Measurements from ENCODE around the gene AKNA. TPM values are rescaled to one million over a fixed set of nuclear protein-coding genes. Genes with fewer than 3 reads are reported as not detected.

AKNA gene
- total RNA-seq, 1 experiment from 2014 or later, result 29.3 TPM

DNA sequence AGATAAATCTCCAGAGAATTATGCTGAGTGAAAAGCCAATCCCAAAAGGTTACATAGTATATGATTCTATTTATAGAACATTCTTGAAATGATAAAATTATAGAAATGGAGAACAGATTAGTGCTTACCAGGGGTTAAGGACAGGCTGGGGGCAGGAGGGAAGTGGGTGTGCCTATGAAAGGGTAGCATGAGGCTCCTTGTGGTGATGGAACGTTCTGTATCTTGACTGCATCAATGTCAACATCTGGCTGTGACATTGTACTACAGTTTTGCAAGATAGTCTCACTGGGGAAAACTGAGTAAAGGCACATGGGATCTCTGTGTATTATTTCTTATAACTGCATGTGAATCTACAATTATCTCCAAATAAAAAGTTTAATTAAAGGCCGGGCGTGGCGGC lies 35.9 kb downstream of the AKNA start:
- Mint-ChIP-seq H3K27me3 (ENCODE audit: low read depth) (no peaks in the 10 kb centered on the region), H3K9me3 (no peaks in the 10 kb centered on the region), H3K4me1 (peaks cover 17% of the 10 kb centered on the region), H3K4me3 (no peak overlapping the region), H3K36me3 (peaks cover 31% of the 10 kb centered on the region), H3K27ac (no peak overlapping the region)
- DNase-seq (ENCODE audit: low spot score) (no peak), ATAC-seq (no peak)
- TF ChIP-seq ZNF232 (CRISPR knock-in tag; IDR thresholded peaks at IDR 0.05) (no peak), ZNF317 (CRISPR knock-in tag; IDR thresholded peaks at IDR 0.05; ENCODE audit: borderline replicate concordance, low read depth) (no peak), FOXP1 (CRISPR knock-in tag; IDR thresholded peaks at IDR 0.05; ENCODE audit: borderline replicate concordance) (no peak), NFE2L1 (CRISPR knock-in tag; IDR thresholded peaks at IDR 0.05) (no peak), MXD4 (CRISPR knock-in tag; IDR thresholded peaks at IDR 0.05; ENCODE audit: borderline replicate concordance) (no peak)
- TF ChIP-seq, protein P1, sequence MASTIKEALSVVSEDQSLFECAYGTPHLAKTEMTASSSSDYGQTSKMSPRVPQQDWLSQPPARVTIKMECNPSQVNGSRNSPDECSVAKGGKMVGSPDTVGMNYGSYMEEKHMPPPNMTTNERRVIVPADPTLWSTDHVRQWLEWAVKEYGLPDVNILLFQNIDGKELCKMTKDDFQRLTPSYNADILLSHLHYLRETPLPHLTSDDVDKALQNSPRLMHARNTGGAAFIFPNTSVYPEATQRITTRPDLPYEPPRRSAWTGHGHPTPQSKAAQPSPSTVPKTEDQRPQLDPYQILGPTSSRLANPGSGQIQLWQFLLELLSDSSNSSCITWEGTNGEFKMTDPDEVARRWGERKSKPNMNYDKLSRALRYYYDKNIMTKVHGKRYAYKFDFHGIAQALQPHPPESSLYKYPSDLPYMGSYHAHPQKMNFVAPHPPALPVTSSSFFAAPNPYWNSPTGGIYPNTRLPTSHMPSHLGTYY (CRISPR knock-in tag; IDR thresholded peaks at IDR 0.05), result no peak
- CTCF ChIA-PET, result no interaction called here
- POLR2A ChIA-PET, result no interaction called here

DNA sequence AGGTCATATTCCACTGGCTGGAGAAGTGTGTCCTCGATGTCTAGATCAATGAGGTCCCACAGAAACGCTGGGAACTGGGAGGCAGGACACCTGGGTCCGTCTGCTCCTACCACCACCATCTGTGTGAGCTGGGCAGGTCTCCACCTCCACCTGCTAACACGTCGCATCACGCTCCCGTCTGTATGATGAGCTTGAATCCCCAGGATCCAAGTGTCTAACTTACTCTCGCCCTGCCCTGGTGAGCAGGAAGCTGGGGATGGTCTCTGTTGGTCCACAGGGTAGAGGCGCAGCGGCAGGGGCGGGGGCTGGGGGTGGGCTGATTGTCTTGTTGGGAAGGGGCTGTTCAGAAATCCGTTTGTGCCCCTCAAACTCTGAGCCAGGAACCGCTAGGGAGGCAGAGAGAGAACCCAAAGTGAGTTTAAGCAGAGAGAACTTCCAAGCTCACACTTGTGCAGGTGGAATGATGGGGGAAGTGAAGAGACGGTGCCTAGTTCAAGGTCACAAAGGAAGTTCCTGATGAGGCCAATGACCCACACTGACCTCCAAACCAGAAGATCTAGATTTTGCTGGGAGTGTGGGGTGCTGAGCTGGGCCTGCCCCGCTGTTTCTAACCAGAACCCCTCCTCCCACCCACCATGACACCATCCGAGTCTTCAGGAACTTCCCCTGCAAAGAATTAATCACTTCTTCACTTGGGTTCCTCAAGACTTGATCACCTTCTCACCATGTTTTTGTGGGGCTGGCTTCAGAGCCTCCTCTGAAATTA lies 37.0 kb downstream of the AKNA start:
- H3K4me1 Mint-ChIP-seq, result peaks cover 17% of the 10 kb centered on the region
- peaks cover 37% of the 10 kb centered on the region for H3K36me3 Mint-ChIP-seq
- no peaks in the 10 kb centered on the region for H3K27me3 Mint-ChIP-seq (ENCODE audit: low read depth)
- H3K27ac Mint-ChIP-seq, result no peak overlapping the region
- H3K4me3 Mint-ChIP-seq, result no peak overlapping the region
- CTCF ChIA-PET, result no interaction called here
- no peak for DNase-seq (ENCODE audit: low spot score)
- POLR2A ChIA-PET, result interaction anchor here (1.3 kb wide), 1 partner anchor 37 kb away, joined by 3 read pairs; the partner anchor contains the start of gene AKNA
- no peak for ATAC-seq
- no peak for TF ChIP-seq SMAD4 (CRISPR knock-in tag; IDR thresholded peaks at IDR 0.05)
- no peak for TF ChIP-seq GTF2I (CRISPR knock-in tag; conservative IDR thresholded peaks at IDR 0.05)
- no peak for TF ChIP-seq SP1 (CRISPR knock-in tag; conservative IDR thresholded peaks at IDR 0.05)
- no peaks in the 10 kb centered on the region for H3K9me3 Mint-ChIP-seq

DNA sequence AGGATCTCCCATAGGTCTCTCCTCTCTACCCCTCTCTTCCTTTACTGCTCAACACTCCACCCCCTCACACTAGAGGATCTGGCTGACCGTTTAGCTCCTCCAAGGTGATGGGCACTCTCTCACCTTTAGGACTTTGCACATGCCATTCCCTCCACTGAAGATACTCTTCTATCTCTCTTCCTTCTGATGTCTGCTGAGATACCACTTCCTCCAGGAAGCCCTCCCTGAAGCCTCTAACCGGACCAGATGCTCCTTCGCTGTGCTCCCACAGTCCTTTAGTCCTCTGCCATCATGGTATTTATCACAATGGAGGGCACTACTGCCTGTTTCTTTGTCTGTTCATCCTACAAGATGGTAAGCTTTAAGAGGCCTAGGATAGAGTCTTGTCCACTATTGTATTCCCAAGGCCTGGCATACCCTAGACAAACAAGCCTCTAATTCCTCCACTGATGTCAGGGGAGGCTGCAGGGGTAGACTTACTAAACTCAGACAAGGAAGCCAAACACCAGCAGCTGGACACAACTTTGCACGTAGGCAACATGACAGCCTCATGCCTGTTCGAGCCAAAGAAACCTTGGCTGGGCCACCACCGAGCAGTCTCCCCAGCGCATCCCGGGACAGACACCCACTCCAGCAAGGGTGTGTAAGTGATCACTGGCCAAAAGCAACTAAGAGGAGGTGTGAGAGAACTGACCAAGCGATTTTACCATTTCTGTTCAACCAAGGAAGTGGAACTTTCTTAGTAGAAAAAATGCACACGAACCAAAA lies 37.9 kb downstream of the AKNA start:
- no peak overlapping the region for H3K4me3 Mint-ChIP-seq
- no peaks in the 10 kb centered on the region for H3K27me3 Mint-ChIP-seq (ENCODE audit: low read depth)
- H3K27ac Mint-ChIP-seq, result peak overlapping the region; percentile 87
- DNase-seq (ENCODE audit: low spot score), result no peak
- ATAC-seq, result no peak
- no peaks in the 10 kb centered on the region for H3K9me3 Mint-ChIP-seq
- peaks cover 38% of the 10 kb centered on the region for H3K36me3 Mint-ChIP-seq
- ChIA-PET CTCF (interaction anchor here (1.6 kb wide), 1 partner anchor 11 kb away, joined by 12 read pairs; no protein-coding TSS in a partner anchor), POLR2A (interaction anchor here (1.3 kb wide), 1 partner anchor 38 kb away, joined by 3 read pairs; the partner anchor contains the start of gene AKNA)
- H3K4me1 Mint-ChIP-seq, result peaks cover 17% of the 10 kb centered on the region
- TF ChIP-seq HMGA2 (CRISPR knock-in tag; IDR thresholded peaks at IDR 0.05), result no peak
- TF ChIP-seq FOXK1 (CRISPR knock-in tag; IDR thresholded peaks at IDR 0.05), result no peak
- no peak for TF ChIP-seq ATF1 (CRISPR knock-in tag; IDR thresholded peaks at IDR 0.05)
- no peak for TF ChIP-seq ZNF232 (CRISPR knock-in tag; IDR thresholded peaks at IDR 0.05)
- TF ChIP-seq, protein P2, sequence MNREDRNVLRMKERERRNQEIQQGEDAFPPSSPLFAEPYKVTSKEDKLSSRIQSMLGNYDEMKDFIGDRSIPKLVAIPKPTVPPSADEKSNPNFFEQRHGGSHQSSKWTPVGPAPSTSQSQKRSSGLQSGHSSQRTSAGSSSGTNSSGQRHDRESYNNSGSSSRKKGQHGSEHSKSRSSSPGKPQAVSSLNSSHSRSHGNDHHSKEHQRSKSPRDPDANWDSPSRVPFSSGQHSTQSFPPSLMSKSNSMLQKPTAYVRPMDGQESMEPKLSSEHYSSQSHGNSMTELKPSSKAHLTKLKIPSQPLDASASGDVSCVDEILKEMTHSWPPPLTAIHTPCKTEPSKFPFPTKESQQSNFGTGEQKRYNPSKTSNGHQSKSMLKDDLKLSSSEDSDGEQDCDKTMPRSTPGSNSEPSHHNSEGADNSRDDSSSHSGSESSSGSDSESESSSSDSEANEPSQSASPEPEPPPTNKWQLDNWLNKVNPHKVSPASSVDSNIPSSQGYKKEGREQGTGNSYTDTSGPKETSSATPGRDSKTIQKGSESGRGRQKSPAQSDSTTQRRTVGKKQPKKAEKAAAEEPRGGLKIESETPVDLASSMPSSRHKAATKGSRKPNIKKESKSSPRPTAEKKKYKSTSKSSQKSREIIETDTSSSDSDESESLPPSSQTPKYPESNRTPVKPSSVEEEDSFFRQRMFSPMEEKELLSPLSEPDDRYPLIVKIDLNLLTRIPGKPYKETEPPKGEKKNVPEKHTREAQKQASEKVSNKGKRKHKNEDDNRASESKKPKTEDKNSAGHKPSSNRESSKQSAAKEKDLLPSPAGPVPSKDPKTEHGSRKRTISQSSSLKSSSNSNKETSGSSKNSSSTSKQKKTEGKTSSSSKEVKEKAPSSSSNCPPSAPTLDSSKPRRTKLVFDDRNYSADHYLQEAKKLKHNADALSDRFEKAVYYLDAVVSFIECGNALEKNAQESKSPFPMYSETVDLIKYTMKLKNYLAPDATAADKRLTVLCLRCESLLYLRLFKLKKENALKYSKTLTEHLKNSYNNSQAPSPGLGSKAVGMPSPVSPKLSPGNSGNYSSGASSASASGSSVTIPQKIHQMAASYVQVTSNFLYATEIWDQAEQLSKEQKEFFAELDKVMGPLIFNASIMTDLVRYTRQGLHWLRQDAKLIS (CRISPR knock-in tag; IDR thresholded peaks at IDR 0.05; ENCODE audit: borderline replicate concordance), result no peak
- TF ChIP-seq, protein P3, sequence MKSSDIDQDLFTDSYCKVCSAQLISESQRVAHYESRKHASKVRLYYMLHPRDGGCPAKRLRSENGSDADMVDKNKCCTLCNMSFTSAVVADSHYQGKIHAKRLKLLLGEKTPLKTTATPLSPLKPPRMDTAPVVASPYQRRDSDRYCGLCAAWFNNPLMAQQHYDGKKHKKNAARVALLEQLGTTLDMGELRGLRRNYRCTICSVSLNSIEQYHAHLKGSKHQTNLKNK (CRISPR knock-in tag; IDR thresholded peaks at IDR 0.05), result no peak
- TF ChIP-seq CBFB (CRISPR knock-in tag; IDR thresholded peaks at IDR 0.05; ENCODE audit: low read depth), result no peak
- TF ChIP-seq GRHL2 (CRISPR knock-in tag; IDR thresholded peaks at IDR 0.05; ENCODE audit: insufficient replicate concordance, severe bottlenecking), result no peak
- TF ChIP-seq JAZF1 (CRISPR knock-in tag; IDR thresholded peaks at IDR 0.05), result no peak
